HG03066 (cell line): ENCODE data around the gene PSMB9.

Experiments used
- ATAC-seq: cut with Tn5 transposase; IDR thresholded peaks from one replicate; pipeline ENCODE4 v1.9.1; 2021; ENCODE audit warnings: low read depth; ENCODE audit not compliant: unreplicated experiment

Gene PSMB9

GRCh38 chr6:32894085-32895005, 40.4 kb downstream of the PSMB9 start:
- ATAC-seq, result peak; percentile 89

GRCh38 chr6:32895006-32895345, 41.0 kb downstream of the PSMB9 start:
- ATAC-seq, result peak; percentile 23

GRCh38 chr6:32903952-32904351, 50.0 kb downstream of the PSMB9 start:
- no peak for ATAC-seq

- no peak for ATAC-seq
Observed at GRCh38 chr6:32905078-32905477, 51.1 kb downstream of the PSMB9 start.

GRCh38 chr6:32906539-32906938, 52.5 kb downstream of the PSMB9 start:
- no peak for ATAC-seq

GRCh38 chr6:32908897-32909296, 54.9 kb downstream of the PSMB9 start:
- ATAC-seq, result no peak
